Neutrophil (primary cell): ENCODE measurements around the gene TMCO2.
"Not testable (repeated sequence)": the region's sequence is repeated elsewhere in the genome, so short reads cannot be mapped to it uniquely, and the experiment has no call there.

Experiments used
- H3K27ac ChIP-seq: fragments of 200-600 bp; sonication (generic); 2 replicates; pipeline ENCODE4 v1.5.1; 2016; ENCODE audit warnings: mild to moderate bottlenecking, moderate library complexity
- H3K27me3 ChIP-seq: fragments of 200-600 bp; sonication (generic); 2 replicates; pipeline ENCODE4 v1.6.0; 2016; ENCODE audit warnings: mild to moderate bottlenecking
- H3K36me3 ChIP-seq: fragments of 200-600 bp; sonication (generic); 2 replicates; pipeline ENCODE4 v1.5.1; 2017
- H3K4me1 ChIP-seq, 2 experiments: fragments of 200-600 bp in 1 of 2; sonication (generic) in 1 of 2; 1 replicate in 1 of 2; 2 replicates in 1 of 2; pipeline versions ENCODE4 v1.5.1 to v1.6.1; 2013 to 2016; ENCODE audit warnings: low read depth in 1 of 2, low read length in 1 of 2, mild to moderate bottlenecking in 1 of 2, moderate library complexity in 1 of 2; ENCODE audit not compliant: control insufficient read depth in 1 of 2, insufficient read depth in 1 of 2
- H3K4me3 ChIP-seq, 2 experiments: fragments of 200-600 bp in 1 of 2; sonication (generic) in 1 of 2; 1 replicate in 1 of 2; 2 replicates in 1 of 2; pipeline ENCODE4 v1.5.1; 2013 to 2016; ENCODE audit warnings: low read depth in 1 of 2, low read length in 1 of 2, mild to moderate bottlenecking in 1 of 2, moderate library complexity in 1 of 2
- H3K9me3 ChIP-seq: fragments of 200-600 bp; sonication (generic); 2 replicates; pipeline ENCODE4 v1.5.1; 2016
- TF ChIP-seq, protein P1 (sequence below): fragments of 200-600 bp; sonication (generic); IDR thresholded peaks from 2 replicates; pipeline ENCODE4 v1.5.1; 2016; ENCODE audit warnings: antibody characterized with exemption

The TMCO2 gene

DNA sequence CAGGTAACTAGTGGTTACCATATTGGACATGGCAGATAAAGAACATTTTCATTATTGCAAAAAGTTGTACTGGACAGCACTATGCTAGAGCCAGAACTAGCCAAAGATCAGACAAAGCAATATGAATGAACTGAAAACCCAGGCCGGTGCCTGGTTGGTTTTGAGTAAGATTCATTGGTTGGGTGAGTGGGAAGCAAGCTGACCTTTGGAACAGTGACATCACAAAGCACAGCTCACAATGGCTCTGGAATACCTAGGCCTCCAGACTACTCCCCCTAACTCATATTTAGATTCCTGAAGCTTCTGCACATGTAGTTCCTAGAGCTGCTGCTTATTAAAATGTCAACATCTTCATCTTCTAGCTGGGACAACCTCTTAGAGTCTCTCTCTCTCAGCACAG, at the start of gene TMCO2:
TSS of gene TMCO2 (plus strand) at position 283 of the 400 bp plus-strand sequence. CDS start at position 340, 57 bp downstream.
- H3K9me3 ChIP-seq: no peaks in the 10 kb centered on the region
- H3K4me3 ChIP-seq: no peak within 1 kb of the TSS
- H3K4me1 ChIP-seq: no peaks in the 10 kb centered on the region
- H3K27me3 ChIP-seq: no peaks in the 10 kb centered on the region
- TF ChIP-seq, protein P1, sequence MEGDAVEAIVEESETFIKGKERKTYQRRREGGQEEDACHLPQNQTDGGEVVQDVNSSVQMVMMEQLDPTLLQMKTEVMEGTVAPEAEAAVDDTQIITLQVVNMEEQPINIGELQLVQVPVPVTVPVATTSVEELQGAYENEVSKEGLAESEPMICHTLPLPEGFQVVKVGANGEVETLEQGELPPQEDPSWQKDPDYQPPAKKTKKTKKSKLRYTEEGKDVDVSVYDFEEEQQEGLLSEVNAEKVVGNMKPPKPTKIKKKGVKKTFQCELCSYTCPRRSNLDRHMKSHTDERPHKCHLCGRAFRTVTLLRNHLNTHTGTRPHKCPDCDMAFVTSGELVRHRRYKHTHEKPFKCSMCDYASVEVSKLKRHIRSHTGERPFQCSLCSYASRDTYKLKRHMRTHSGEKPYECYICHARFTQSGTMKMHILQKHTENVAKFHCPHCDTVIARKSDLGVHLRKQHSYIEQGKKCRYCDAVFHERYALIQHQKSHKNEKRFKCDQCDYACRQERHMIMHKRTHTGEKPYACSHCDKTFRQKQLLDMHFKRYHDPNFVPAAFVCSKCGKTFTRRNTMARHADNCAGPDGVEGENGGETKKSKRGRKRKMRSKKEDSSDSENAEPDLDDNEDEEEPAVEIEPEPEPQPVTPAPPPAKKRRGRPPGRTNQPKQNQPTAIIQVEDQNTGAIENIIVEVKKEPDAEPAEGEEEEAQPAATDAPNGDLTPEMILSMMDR: no peak
- no peaks in the 10 kb centered on the region for H3K36me3 ChIP-seq
- no peak within 1 kb of the TSS for H3K27ac ChIP-seq

DNA sequence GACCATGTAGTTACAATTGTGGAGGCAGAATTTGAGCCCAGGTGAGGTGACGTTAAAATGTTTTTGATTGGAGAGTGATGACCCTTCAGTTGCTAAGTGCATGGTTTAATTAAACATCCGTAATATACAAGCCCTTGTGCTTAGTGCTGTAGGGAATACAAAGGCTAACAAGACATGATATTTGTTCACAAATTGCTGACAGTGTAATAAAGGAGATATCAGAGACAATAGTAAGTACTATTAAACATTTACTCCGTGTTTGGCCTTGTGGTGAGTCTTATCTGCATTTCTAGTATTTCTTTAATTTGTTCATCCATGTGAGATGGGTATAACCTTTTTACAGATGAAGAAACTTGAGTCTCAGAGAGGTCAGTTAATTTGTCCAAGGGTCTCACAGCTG, 48.6 kb upstream of the TMCO2 start:
- peaks cover 48% of the 10 kb centered on the region for H3K36me3 ChIP-seq
- H3K27ac ChIP-seq: no peak overlapping the region
- H3K27me3 ChIP-seq: no peaks in the 10 kb centered on the region
- TF ChIP-seq, protein P1: no peak
- no peaks in the 10 kb centered on the region for H3K4me1 ChIP-seq
- H3K9me3 ChIP-seq: no peaks in the 10 kb centered on the region
- H3K4me3 ChIP-seq: no peak overlapping the region

GRCh38 chr1:40204856-40205255, 42.9 kb upstream of the TMCO2 start:
- Histone ChIP-seq H3K4me1 (no peaks in the 10 kb centered on the region), H3K36me3 (peaks cover 51% of the 10 kb centered on the region), H3K27me3 (no peaks in the 10 kb centered on the region), H3K4me3 (no peak overlapping the region), H3K27ac (no peak overlapping the region), H3K9me3 (no peaks in the 10 kb centered on the region)
- TF ChIP-seq, protein P1: no peak

DNA sequence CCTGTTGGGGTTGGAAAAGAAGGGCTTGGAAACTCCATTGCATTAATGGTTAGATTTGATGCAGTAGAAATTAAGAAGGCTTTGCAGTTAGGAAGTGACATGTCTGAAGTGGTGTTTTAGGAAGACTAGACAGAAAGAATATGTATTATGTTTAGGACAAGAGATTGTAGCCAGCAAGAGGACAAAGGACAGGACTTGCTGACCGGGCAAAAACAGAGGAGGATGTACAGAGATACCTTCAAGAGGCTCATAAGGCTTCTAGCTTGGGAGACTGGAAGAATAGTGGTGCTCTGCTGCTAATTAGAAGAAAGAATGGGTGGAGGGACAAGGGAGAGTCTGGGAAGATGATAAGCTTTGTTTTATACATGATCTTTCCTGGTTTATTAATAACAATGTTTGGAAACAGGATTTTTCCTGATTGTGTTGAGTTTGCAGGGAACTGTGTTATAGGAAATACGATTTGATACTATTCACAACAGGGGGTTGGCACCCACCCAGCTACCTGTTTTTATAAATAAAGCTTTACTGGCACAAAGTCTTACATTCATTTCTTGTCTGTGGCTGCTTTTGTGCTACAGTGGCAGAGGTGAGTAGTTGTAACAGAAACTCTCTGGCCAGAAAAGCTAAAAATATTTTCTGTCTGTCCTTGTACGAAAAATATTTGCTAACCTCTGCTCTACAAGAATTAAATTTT, 37.1 kb upstream of the TMCO2 start:
- H3K4me1 ChIP-seq: no peaks in the 10 kb centered on the region
- H3K27ac ChIP-seq: no peak overlapping the region
- no peaks in the 10 kb centered on the region for H3K9me3 ChIP-seq
- no peak overlapping the region for H3K4me3 ChIP-seq
- peaks cover 51% of the 10 kb centered on the region for H3K36me3 ChIP-seq
- no peaks in the 10 kb centered on the region for H3K27me3 ChIP-seq
- TF ChIP-seq, protein P1: no peak

DNA sequence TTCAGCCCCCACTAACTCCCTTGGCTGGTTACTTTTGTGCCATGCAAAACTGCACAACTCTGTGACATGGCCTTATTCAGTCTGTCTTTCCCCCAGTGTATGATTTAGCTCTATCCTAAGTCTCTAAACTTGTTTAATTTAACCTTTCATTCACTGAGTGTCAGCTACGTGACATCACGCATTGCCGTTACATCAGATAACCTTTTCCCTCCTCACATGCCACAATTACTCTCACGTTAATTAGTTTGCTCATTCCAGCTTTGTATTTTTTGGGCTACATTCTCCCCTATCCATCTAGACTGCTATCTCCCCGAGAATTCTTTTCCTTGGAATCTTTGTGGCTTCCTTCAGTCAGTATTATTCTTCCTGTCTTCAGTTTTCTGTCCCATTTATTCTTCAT, 29.4 kb upstream of the TMCO2 start:
- Histone ChIP-seq H3K4me3 (no peak overlapping the region), H3K36me3 (peaks cover 13% of the 10 kb centered on the region), H3K9me3 (no peaks in the 10 kb centered on the region), H3K27ac (no peak overlapping the region), H3K4me1 (no peaks in the 10 kb centered on the region), H3K27me3 (no peaks in the 10 kb centered on the region)
- TF ChIP-seq, protein P1: no peak

- H3K27ac ChIP-seq, H3K4me3 ChIP-seq, H3K4me1 ChIP-seq, H3K9me3 ChIP-seq, H3K27me3 ChIP-seq: not testable (repeated sequence)
- H3K36me3 ChIP-seq: peaks cover 25% of the 10 kb centered on the region
Measured at GRCh38 chr1:40221471-40221905, 26.2 kb upstream of the TMCO2 start.
